Stimulated activated CD8-positive, alpha-beta memory T cell treated with anti-CD3 and anti-CD28 coated beads, Interleukin-7, amount 100 ng/mL, for 1 hour (primary cell): ENCODE results near the gene MUC4.

Experiments
- DNase-seq, 2 donors: peaks; one replicate each; pipeline ENCODE4 v3.0.0-alpha.2; 2020; ENCODE audit warnings: low read depth in 2 of 2

The MUC4 gene

GRCh38 chr3:195699860-195700259 lies 111.9 kb downstream of the MUC4 start:
- no peak for DNase-seq

GRCh38 chr3:195699388-195699771 lies 112.3 kb downstream of the MUC4 start:
- DNase-seq = no peak

GRCh38 chr3:195698647-195699387 lies 112.9 kb downstream of the MUC4 start:
- DNase-seq = no peak

DNA sequence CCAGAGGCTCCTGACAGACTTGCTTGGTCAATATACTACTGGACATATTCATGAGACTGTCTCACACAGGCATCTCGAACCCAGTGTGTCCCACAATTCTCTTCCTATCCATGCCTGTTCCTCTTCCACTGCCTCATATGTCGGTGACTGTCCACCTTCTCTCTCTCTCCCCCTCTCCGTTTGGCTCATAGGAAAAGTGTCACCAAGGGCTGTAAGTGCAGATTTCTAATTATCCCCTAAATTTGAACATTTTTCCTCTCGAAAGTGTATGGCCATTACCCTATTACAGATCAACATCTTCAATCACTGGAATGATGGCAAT lies 113.4 kb downstream of the MUC4 start:
- DNase-seq = no peak

- DNase-seq = no peak
These were observed 114.0 kb downstream of the MUC4 start for GRCh38 chr3:195697582-195698324.
